PC-9 (cell line): Measurements from ENCODE around the gene CPXM1. TPM values are rescaled to one million over a fixed set of nuclear protein-coding genes. Genes with fewer than 3 reads are reported as not detected.
"Not testable (repeated sequence)": the region's sequence is repeated elsewhere in the genome, so short reads cannot be mapped to it uniquely, and the experiment has no call there.

Experiments
- BruUV-seq: library from RNA; stranded (reverse); fragments of 400-500 nt; replicated peaks from 2 replicates; lab custom pipeline; 2021; lab: Mats Ljungman, UMichigan
- CTCF ChIA-PET: fragments of 300-600 bp; sonication (Branson Sonifier 250); formaldehyde crosslinking; loops from one replicate; lab custom pipeline; 2022; ENCODE audit warnings: antibody characterized with exemption; lab: Charles Lee
- POLR2A ChIA-PET: fragments of 300-600 bp; sonication (Branson Sonifier 250); formaldehyde crosslinking; loops from one replicate; lab custom pipeline; 2022; ENCODE audit warnings: antibody characterized with exemption; ENCODE audit not compliant: unreplicated experiment; lab: Charles Lee
- DNase-seq, 2 experiments: peaks; one replicate each; pipeline versions ENCODE4 v3.0.0 to v3.0.0-alpha.2; 2015 to 2022; ENCODE audit warnings: mixed read lengths in 1 of 2
- H2AFZ ChIP-seq: fragments of 200-600 bp; sonication (generic); 2 replicates; pipeline ENCODE4 v1.8.1; 2017; ENCODE audit warnings: antibody characterized with exemption
- H3F3A ChIP-seq: fragments of 200-600 bp; sonication (generic); 2 replicates; pipeline ENCODE4 v1.8.1; 2017; ENCODE audit warnings: antibody characterized with exemption, mild to moderate bottlenecking, low read depth; ENCODE audit not compliant: insufficient read depth
- H3K27ac ChIP-seq: fragments of 200-600 bp; sonication (generic); 2 replicates; pipeline ENCODE4 v1.6.1; 2016; ENCODE audit warnings: mixed run types
- H3K27me3 ChIP-seq: fragments of 200-600 bp; sonication (generic); 2 replicates; pipeline ENCODE4 v1.6.1; 2016; ENCODE audit warnings: low read depth, mixed run types; ENCODE audit not compliant: insufficient read depth
- H3K36me3 ChIP-seq: fragments of 200-600 bp; sonication (generic); 2 replicates; pipeline ENCODE4 v1.6.1; 2016; ENCODE audit warnings: low read depth, mixed run types
- H3K4me1 ChIP-seq: fragments of 200-600 bp; sonication (generic); replicated peaks from 2 replicates; pipeline ENCODE4 v1.6.1; 2016; ENCODE audit warnings: mixed run types; ENCODE audit not compliant: insufficient read depth
- H3K4me2 ChIP-seq: fragments of 200-600 bp; sonication (generic); 2 replicates; pipeline ENCODE4 v1.6.1; 2017; ENCODE audit warnings: mixed run types
- H3K4me3 ChIP-seq: fragments of 200-600 bp; sonication (generic); 2 replicates; pipeline ENCODE4 v1.6.1; 2016; ENCODE audit warnings: mixed run types
- H3K79me2 ChIP-seq: fragments of 200-600 bp; sonication (generic); 2 replicates; pipeline ENCODE4 v1.6.1; 2017; ENCODE audit warnings: low read depth, mixed run types
- H3K9me2 ChIP-seq: fragments of 200-600 bp; sonication (generic); 2 replicates; pipeline ENCODE4 v1.8.1; 2017; ENCODE audit warnings: mild to moderate bottlenecking; ENCODE audit not compliant: insufficient read depth
- H3K9me3 ChIP-seq: fragments of 200-600 bp; sonication (generic); 2 replicates; pipeline ENCODE4 v1.8.1; 2016; ENCODE audit warnings: low read depth; ENCODE audit not compliant: insufficient read depth
- H4K20me1 ChIP-seq: fragments of 200-600 bp; sonication (generic); 2 replicates; pipeline ENCODE4 v1.8.1; 2017; ENCODE audit not compliant: insufficient read depth
- EZH2 ChIP-seq: fragments of 200-600 bp; sonication (generic); IDR thresholded peaks from 2 replicates; pipeline ENCODE4 v1.8.0; 2017; ENCODE audit warnings: antibody characterized with exemption, low read depth
- intact Hi-C: fragments of 100-400 bp; cut with micrococcal nuclease; formaldehyde crosslinking; loops from one replicate; pipeline ENCODE4 v1.10.0; 2022; ENCODE audit not compliant: unreplicated experiment
- total RNA-seq: library from RNA; stranded (reverse); gene quantifications from 2 replicates; pipeline ENCODE4 v1.2.3, GENCODE V29; 2021
- TF ChIP-seq, protein P1 (sequence below): fragments of 200-600 bp; sonication (generic); conservative IDR thresholded peaks from 2 replicates; pipeline ENCODE4 v1.6.1; 2017; ENCODE audit warnings: mixed run types, antibody characterized with exemption, mild to moderate bottlenecking, moderate library complexity

Gene CPXM1
- total RNA-seq, 1 experiment from 2014 or later = not detected

DNA sequence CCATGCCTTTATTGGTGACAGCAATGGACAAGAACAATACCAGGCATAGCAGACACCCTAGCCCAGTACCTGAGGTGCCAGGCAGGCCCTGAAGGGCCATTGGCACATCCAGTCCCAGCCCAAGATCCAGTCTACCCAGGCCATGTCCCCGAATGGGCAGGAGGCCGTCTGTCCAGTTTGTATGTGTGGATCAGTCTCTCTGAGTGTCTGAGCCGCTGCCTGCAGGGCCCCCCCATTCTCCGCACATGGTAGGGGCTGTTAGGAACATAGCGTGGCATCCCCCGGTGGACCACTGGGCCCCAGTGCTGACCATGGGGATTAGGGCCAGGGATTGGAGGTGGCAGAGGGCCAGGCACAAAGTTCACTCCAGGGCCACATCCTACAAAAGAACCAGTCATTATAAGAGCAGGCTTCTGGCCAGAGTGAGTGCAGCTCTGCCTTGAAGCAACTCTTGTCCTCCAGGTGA lies 34.9 kb upstream of the CPXM1 start:
- no peak for TF ChIP-seq EZH2
- TF ChIP-seq, protein P1, sequence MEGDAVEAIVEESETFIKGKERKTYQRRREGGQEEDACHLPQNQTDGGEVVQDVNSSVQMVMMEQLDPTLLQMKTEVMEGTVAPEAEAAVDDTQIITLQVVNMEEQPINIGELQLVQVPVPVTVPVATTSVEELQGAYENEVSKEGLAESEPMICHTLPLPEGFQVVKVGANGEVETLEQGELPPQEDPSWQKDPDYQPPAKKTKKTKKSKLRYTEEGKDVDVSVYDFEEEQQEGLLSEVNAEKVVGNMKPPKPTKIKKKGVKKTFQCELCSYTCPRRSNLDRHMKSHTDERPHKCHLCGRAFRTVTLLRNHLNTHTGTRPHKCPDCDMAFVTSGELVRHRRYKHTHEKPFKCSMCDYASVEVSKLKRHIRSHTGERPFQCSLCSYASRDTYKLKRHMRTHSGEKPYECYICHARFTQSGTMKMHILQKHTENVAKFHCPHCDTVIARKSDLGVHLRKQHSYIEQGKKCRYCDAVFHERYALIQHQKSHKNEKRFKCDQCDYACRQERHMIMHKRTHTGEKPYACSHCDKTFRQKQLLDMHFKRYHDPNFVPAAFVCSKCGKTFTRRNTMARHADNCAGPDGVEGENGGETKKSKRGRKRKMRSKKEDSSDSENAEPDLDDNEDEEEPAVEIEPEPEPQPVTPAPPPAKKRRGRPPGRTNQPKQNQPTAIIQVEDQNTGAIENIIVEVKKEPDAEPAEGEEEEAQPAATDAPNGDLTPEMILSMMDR = no peak
- Histone ChIP-seq H3F3A (peaks cover 10% of the 10 kb centered on the region), H3K9me2 (no peaks in the 10 kb centered on the region), H2AFZ (no peak overlapping the region), H3K27ac (no peak overlapping the region), H3K4me3 (no peak overlapping the region), H3K9me3 (no peaks in the 10 kb centered on the region), H3K36me3 (no peaks in the 10 kb centered on the region), H3K79me2 (peaks cover 12% of the 10 kb centered on the region), H3K4me1 (peaks cover 22% of the 10 kb centered on the region), H3K4me2 (no peak overlapping the region), H3K27me3 (no peaks in the 10 kb centered on the region), H4K20me1 (no peaks in the 10 kb centered on the region)
- ChIA-PET POLR2A (no interaction called here), CTCF (no interaction called here)
- DNase-seq = no peak
- no TSS peak for BruUV-seq
- intact Hi-C loops = no loop called here

DNA sequence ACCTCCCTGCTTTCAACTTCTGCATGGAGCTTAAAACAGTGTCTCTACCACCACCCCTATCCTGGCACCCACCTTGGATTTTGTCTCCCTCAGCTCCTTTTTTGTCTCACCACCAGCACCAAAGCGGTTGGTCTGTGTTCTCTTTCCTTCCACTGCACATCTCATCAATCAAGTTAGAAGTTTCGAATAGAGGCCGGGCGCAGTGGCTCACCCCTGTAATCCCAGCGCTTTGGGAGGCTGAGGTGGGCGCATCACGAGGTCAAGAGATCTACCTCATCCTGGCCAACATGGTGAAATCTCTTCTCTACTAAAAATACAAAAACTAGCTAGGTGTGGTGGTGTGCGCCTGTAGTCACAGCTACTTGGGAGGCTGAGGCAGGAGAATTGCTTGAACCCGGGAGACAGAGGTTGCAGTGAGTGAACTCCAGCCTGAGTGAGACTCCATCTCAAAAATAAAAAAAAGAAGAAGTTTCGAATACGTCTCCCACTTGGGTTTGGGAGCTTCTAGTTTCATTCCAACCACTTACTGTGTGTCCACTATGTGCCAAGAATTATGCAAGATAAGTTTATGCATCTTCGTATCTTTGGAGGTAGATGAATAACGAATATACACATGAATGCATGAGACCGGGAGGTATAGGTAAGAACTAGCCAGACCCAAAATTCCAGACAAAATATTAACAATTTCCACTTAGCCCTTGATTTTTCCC lies 34.1 kb upstream of the CPXM1 start:
- no peaks in the 10 kb centered on the region for H3K27me3 ChIP-seq
- TF ChIP-seq, protein P1 = no peak
- TF ChIP-seq EZH2 = no peak
- peaks cover 24% of the 10 kb centered on the region for H3K4me1 ChIP-seq
- no peak for DNase-seq
- H3K4me3 ChIP-seq = no peak overlapping the region
- no TSS peak for BruUV-seq
- H3K36me3 ChIP-seq = no peaks in the 10 kb centered on the region
- H3K9me3 ChIP-seq = no peaks in the 10 kb centered on the region
- H3K9me2 ChIP-seq = no peaks in the 10 kb centered on the region
- no peak overlapping the region for H3K4me2 ChIP-seq
- no peak overlapping the region for H2AFZ ChIP-seq
- ChIA-PET POLR2A (no interaction called here), CTCF (no interaction called here)
- no peaks in the 10 kb centered on the region for H4K20me1 ChIP-seq
- H3K79me2 ChIP-seq = peaks cover 5% of the 10 kb centered on the region
- H3F3A ChIP-seq = peaks cover 10% of the 10 kb centered on the region
- intact Hi-C loops = no loop called here
- H3K27ac ChIP-seq = no peak overlapping the region

DNA sequence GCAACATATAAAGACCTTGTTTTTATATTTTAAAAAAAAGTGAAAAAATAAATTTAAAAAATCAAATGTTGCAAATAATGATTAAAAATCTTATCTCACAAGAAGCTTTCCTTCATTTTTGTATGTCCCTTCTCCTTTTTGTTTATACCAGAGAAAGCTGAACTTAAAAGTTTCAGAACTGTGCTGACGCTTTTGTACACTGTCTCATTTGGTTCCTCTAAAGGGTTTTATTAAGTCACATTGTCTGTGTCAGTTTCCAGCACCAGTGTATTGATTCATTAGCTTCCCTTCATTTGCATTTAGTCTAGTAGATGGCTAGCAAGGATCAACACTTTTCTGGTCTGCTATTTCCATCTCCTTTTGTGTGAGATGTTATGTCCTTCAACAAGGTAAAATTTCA lies 33.3 kb upstream of the CPXM1 start:
- ChIA-PET CTCF (interaction anchor here (0.6 kb wide), 1 partner anchor 105 kb away, joined by 3 read pairs; no protein-coding TSS in a partner anchor), POLR2A (no interaction called here)
- intact Hi-C loops = no loop called here

DNA sequence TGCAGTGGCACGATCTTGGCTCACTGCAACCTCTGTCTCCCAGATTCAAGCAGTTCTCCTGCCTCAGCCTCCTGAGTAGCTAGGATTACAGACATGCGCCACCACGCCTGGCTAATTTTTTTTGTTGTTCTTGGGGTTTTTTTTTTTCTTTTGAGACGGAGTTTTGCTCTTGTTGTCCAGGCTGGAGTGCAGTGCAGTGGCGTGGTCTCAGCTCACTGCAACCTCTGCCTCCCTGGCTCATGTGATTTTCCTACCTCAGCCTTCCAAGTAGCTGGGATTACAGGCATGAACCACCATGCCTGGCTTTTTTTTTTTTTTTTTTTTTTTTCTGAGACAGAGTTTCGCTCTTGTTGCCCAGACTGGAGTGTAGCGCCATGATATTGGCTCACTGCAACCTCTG lies 30.8 kb upstream of the CPXM1 start:
- H3K9me3 ChIP-seq, H4K20me1 ChIP-seq, DNase-seq, H3K79me2 ChIP-seq, H3K36me3 ChIP-seq, H2AFZ ChIP-seq, intact Hi-C loops, H3K4me3 ChIP-seq, BruUV-seq, H3K27ac ChIP-seq, H3K27me3 ChIP-seq, H3K4me2 ChIP-seq, POLR2A ChIA-PET, CTCF ChIA-PET, H3K9me2 ChIP-seq: not testable (repeated sequence)
- Histone ChIP-seq H3F3A (peaks cover 10% of the 10 kb centered on the region), H3K4me1 (peaks cover 19% of the 10 kb centered on the region)

More for the DNA sequence above, 33.3 kb upstream of the CPXM1 start:
- no peak for DNase-seq
- H2AFZ ChIP-seq = no peak overlapping the region
- no peaks in the 10 kb centered on the region for H4K20me1 ChIP-seq
- H3K27me3 ChIP-seq = no peaks in the 10 kb centered on the region
- no peak overlapping the region for H3K4me2 ChIP-seq
- no peak overlapping the region for H3K27ac ChIP-seq
- H3K4me3 ChIP-seq = no peak overlapping the region
- BruUV-seq = no TSS peak
- TF ChIP-seq, protein P1 = no peak
- TF ChIP-seq EZH2 = no peak
- H3K4me1 ChIP-seq = peaks cover 19% of the 10 kb centered on the region
- H3F3A ChIP-seq = peaks cover 10% of the 10 kb centered on the region
- no peaks in the 10 kb centered on the region for H3K79me2 ChIP-seq
- H3K9me2 ChIP-seq = no peaks in the 10 kb centered on the region
- no peaks in the 10 kb centered on the region; the same call in 1 of the 2 replicates for H3K9me3 ChIP-seq
- H3K36me3 ChIP-seq = no peaks in the 10 kb centered on the region
